Measurements from ENCODE around the gene SYTL4.

SYTL4 gene

DNA sequence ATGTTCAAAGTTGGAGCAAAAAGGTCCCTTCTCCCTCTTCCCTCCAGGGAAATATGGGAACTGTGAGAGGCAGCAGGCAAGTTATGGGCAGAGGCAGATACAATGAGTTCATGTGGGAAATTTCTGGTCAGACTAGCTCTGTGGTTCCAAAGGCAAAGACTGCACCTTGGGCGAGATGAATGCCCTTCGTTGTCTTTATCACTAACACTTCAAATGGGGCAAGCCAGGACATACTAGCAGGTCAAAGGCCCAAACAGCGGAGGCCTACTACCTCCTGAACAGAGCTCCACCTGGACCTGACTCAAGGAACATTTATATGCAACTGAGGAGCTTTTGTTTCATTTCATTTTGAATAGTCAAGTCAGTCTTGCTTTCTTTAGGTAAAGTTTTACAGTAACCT lies 59.0 kb downstream of the SYTL4 start:
- DNase-seq (ENCODE audit: low read depth, low spot score), result no peak
- H3K4me1 ChIP-seq (ENCODE audit: control insufficient read depth, insufficient read depth, low read length), result no peaks in the 10 kb centered on the region
- no peaks in the 10 kb centered on the region for H3K36me3 ChIP-seq (ENCODE audit: control insufficient read depth, insufficient read depth, low read length)
- H3K27ac ChIP-seq (ENCODE audit: low read length), result no peak overlapping the region
- no peak overlapping the region for H3K4me3 ChIP-seq (ENCODE audit: low read length)
- no CpG with 5 or more reads among the region's 3 CpGs for WGBS (ENCODE audit: insufficient coverage, insufficient read length)
- H3K27me3 ChIP-seq (ENCODE audit: control insufficient read depth, insufficient read depth, low read length), result no peaks in the 10 kb centered on the region
- H3K9me3 ChIP-seq (ENCODE audit: control insufficient read depth, insufficient read depth, low read length), result no peaks in the 10 kb centered on the region

- no peak for DNase-seq (ENCODE audit: low read depth, low spot score)
- no CpG with 5 or more reads among the region's 2 CpGs for WGBS (ENCODE audit: insufficient coverage, insufficient read length)
- no peaks in the 10 kb centered on the region for H3K4me1 ChIP-seq (ENCODE audit: control insufficient read depth, insufficient read depth, low read length)
Measured at GRCh38 chrX:100663642-100664041, 68.3 kb downstream of the SYTL4 start.

GRCh38 chrX:100662796-100663195 lies 69.1 kb downstream of the SYTL4 start:
- no peaks in the 10 kb centered on the region for H3K4me1 ChIP-seq (ENCODE audit: control insufficient read depth, insufficient read depth, low read length)
- no peaks in the 10 kb centered on the region for H3K27me3 ChIP-seq (ENCODE audit: control insufficient read depth, insufficient read depth, low read length)
- DNase-seq (ENCODE audit: low read depth, low spot score), result no peak
- no peak overlapping the region for H3K4me3 ChIP-seq (ENCODE audit: low read length)
- H3K36me3 ChIP-seq (ENCODE audit: control insufficient read depth, insufficient read depth, low read length), result no peaks in the 10 kb centered on the region
- no peaks in the 10 kb centered on the region for H3K9me3 ChIP-seq (ENCODE audit: control insufficient read depth, insufficient read depth, low read length)
- no peak overlapping the region for H3K27ac ChIP-seq (ENCODE audit: low read length)
- WGBS (ENCODE audit: insufficient coverage, insufficient read length), result no CpG with 5 or more reads among the region's 4 CpGs

More at GRCh38 chrX:100663642-100664041, 68.3 kb downstream of the SYTL4 start:
- Histone ChIP-seq H3K27me3 (ENCODE audit: control insufficient read depth, insufficient read depth, low read length) (no peaks in the 10 kb centered on the region), H3K9me3 (ENCODE audit: control insufficient read depth, insufficient read depth, low read length) (no peaks in the 10 kb centered on the region), H3K27ac (ENCODE audit: low read length) (no peak overlapping the region), H3K4me3 (ENCODE audit: low read length) (no peak overlapping the region), H3K36me3 (ENCODE audit: control insufficient read depth, insufficient read depth, low read length) (no peaks in the 10 kb centered on the region)

DNA sequence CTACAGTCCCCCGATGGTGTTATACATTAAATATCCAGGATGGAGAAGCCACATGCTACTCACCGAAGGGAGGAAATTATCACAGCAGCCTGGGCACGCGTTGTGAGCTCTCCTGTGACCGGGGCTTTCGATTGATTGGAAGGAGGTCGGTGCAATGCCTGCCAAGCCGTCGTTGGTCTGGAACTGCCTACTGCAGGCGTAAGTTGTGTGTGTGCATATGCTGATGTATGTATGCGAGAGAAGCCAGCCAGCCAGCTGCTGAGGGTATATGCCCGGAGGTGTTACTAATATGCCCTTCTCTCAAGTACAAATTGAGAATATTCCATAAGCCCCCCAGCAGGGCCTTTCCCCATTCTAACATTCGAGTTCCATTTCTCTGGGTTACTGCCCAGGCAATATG lies 69.8 kb downstream of the SYTL4 start:
- DNase-seq (ENCODE audit: low read depth, low spot score), result no peak
- no peaks in the 10 kb centered on the region for H3K36me3 ChIP-seq (ENCODE audit: control insufficient read depth, insufficient read depth, low read length)
- WGBS (ENCODE audit: insufficient coverage, insufficient read length), result no CpG with 5 or more reads among the region's 13 CpGs
- no peaks in the 10 kb centered on the region for H3K9me3 ChIP-seq (ENCODE audit: control insufficient read depth, insufficient read depth, low read length)
- H3K4me3 ChIP-seq (ENCODE audit: low read length), result no peak overlapping the region
- no peaks in the 10 kb centered on the region for H3K4me1 ChIP-seq (ENCODE audit: control insufficient read depth, insufficient read depth, low read length)
- H3K27ac ChIP-seq (ENCODE audit: low read length), result no peak overlapping the region
- no peaks in the 10 kb centered on the region for H3K27me3 ChIP-seq (ENCODE audit: control insufficient read depth, insufficient read depth, low read length)

GRCh38 chrX:100659431-100660137 lies 72.3 kb downstream of the SYTL4 start:
- Histone ChIP-seq H3K36me3 (ENCODE audit: control insufficient read depth, insufficient read depth, low read length) (no peaks in the 10 kb centered on the region), H3K9me3 (ENCODE audit: control insufficient read depth, insufficient read depth, low read length) (no peaks in the 10 kb centered on the region), H3K4me1 (ENCODE audit: control insufficient read depth, insufficient read depth, low read length) (no peaks in the 10 kb centered on the region), H3K4me3 (ENCODE audit: low read length) (no peak overlapping the region), H3K27ac (ENCODE audit: low read length) (no peak overlapping the region), H3K27me3 (ENCODE audit: control insufficient read depth, insufficient read depth, low read length) (no peaks in the 10 kb centered on the region)
- WGBS (ENCODE audit: insufficient coverage, insufficient read length), result no CpG with 5 or more reads among the region's 4 CpGs
- DNase-seq (ENCODE audit: low read depth, low spot score), result no peak

DNA sequence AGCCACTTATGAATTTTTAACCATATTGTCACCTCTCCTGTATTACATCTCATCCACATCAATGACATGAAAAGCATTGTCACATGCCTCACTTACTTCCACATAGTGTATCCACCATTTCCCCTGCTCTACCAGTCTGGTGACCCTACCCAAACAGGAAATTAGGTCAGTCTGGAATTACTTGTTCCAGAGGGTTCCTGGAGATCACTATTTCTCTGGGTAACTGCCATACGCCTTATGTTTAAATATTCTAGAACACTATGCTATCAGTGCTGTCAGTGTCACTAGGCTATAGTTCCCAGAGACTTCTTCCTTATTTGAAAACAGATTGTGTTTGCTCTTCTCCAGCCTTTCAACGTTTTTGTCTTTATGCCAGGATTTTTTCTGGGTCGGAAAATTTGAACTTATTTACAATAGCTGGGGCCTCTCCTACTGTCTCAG lies 73.0 kb downstream of the SYTL4 start:
- Histone ChIP-seq H3K27ac (ENCODE audit: low read length) (no peak overlapping the region), H3K27me3 (ENCODE audit: control insufficient read depth, insufficient read depth, low read length) (no peaks in the 10 kb centered on the region), H3K9me3 (ENCODE audit: control insufficient read depth, insufficient read depth, low read length) (no peaks in the 10 kb centered on the region), H3K4me1 (ENCODE audit: control insufficient read depth, insufficient read depth, low read length) (no peaks in the 10 kb centered on the region), H3K4me3 (ENCODE audit: low read length) (no peak overlapping the region), H3K36me3 (ENCODE audit: control insufficient read depth, insufficient read depth, low read length) (no peaks in the 10 kb centered on the region)
- DNase-seq (ENCODE audit: low read depth, low spot score), result no peak
- WGBS (ENCODE audit: insufficient coverage, insufficient read length), result no CpG with 5 or more reads among the region's 3 CpGs

DNA sequence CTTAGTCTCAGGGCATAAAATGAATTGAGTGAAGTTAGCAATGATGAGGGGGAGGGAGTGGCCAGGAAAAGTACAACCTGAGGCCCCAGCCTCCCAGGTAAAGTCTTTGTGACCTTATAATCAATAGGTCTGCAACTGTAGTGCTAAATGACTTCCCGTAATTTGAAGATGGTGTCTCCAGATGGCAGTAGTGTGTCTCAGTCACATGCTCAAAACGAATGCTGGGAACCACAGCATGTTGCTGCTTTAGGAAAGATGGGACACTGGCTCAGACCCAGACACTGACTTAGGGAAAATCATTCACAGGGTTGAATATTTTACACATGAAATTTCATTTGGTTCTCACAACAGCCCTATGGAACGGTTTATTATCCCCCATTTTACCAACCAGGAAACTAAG lies 77.7 kb downstream of the SYTL4 start:
- Histone ChIP-seq H3K4me3 (ENCODE audit: low read length) (no peak overlapping the region), H3K9me3 (ENCODE audit: control insufficient read depth, insufficient read depth, low read length) (no peaks in the 10 kb centered on the region), H3K36me3 (ENCODE audit: control insufficient read depth, insufficient read depth, low read length) (no peaks in the 10 kb centered on the region), H3K27me3 (ENCODE audit: control insufficient read depth, insufficient read depth, low read length) (no peaks in the 10 kb centered on the region), H3K4me1 (ENCODE audit: control insufficient read depth, insufficient read depth, low read length) (0 out of 2 replicates have a peak, but pooled peaks cover 1% of the 10 kb centered on the region), H3K27ac (ENCODE audit: low read length) (no peak overlapping the region)
- no CpG with 5 or more reads among the region's 3 CpGs for WGBS (ENCODE audit: insufficient coverage, insufficient read length)
- DNase-seq (ENCODE audit: low read depth, low spot score), result no peak

DNA sequence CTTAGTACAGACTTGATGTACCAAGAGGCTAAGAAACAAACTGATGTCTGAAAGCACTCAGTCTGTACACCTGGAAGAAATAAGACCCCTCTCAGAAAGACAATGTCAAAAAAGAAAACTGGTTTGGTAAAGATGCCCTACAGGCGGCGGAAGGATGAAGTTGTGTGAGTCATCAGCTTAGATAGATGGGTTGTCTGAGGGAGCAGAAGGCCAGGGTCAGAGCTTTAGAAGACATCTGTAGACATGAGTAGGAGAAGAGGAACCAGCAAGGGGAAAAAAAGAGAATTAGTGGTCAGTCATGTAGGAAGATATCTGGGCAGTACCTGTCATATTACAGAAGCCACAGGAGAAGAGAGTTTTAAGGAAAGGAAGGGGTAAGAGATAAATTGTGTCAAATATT lies 79.7 kb downstream of the SYTL4 start:
- WGBS (ENCODE audit: insufficient coverage, insufficient read length), result no CpG with 5 or more reads among the region's 2 CpGs
- no peaks in the 10 kb centered on the region for H3K27me3 ChIP-seq (ENCODE audit: control insufficient read depth, insufficient read depth, low read length)
- H3K36me3 ChIP-seq (ENCODE audit: control insufficient read depth, insufficient read depth, low read length), result no peaks in the 10 kb centered on the region
- no peaks in the 10 kb centered on the region for H3K9me3 ChIP-seq (ENCODE audit: control insufficient read depth, insufficient read depth, low read length)
- no peak overlapping the region for H3K4me3 ChIP-seq (ENCODE audit: low read length)
- DNase-seq (ENCODE audit: low read depth, low spot score), result no peak
- H3K4me1 ChIP-seq (ENCODE audit: control insufficient read depth, insufficient read depth, low read length), result peaks cover 3% of the 10 kb centered on the region; the same call in 1 of the 2 replicates
- no peak overlapping the region for H3K27ac ChIP-seq (ENCODE audit: low read length)

GRCh38 chrX:100650841-100651240 lies 81.1 kb downstream of the SYTL4 start:
- DNase-seq (ENCODE audit: low read depth, low spot score), result no peak
- H3K27me3 ChIP-seq (ENCODE audit: control insufficient read depth, insufficient read depth, low read length), result no peaks in the 10 kb centered on the region
- H3K9me3 ChIP-seq (ENCODE audit: control insufficient read depth, insufficient read depth, low read length), result no peaks in the 10 kb centered on the region
- no peak overlapping the region for H3K4me3 ChIP-seq (ENCODE audit: low read length)
- no CpG with 5 or more reads among the region's 1 CpG for WGBS (ENCODE audit: insufficient coverage, insufficient read length)
- peaks cover 3% of the 10 kb centered on the region; the same call in 1 of the 2 replicates for H3K4me1 ChIP-seq (ENCODE audit: control insufficient read depth, insufficient read depth, low read length)
- H3K36me3 ChIP-seq (ENCODE audit: control insufficient read depth, insufficient read depth, low read length), result no peaks in the 10 kb centered on the region
- no peak overlapping the region for H3K27ac ChIP-seq (ENCODE audit: low read length)

DNA sequence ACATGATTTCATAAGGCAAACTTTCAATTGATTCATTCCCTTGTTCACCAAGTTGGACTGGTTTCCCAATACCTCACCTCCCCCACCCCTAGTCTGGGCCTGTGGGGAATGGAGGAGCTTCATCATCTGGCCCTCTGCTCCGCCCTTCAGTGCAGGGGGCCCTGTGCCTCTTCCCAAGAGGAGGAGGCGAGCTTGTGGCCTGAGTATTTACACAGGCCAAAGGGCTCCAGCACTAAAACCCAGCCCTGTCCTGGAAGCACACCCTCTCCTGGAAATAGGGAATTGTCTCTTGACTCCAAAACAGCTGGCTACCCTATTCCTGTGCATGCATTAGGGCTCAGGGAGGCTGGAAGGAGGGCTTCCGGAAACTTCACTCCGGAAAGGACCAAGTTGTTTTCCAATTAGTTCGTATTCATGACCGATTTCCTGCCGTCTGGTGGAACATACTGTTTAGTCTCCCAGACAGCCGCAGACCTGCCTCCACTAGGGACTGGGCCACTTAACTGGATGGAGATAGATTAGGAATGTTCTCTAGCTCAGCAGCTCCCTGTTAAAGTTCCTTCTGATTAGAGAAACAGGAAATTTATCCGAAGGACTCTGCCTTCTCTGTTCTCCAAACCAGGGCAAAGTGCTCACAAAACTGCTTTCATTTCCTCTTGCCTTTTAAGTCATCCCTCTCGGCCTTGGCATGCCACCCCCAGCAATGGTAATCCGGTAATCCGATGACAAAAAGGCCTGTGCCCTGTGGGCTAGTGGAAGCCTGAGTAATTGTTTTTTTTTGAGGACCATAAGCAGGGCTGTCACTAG lies 82.2 kb downstream of the SYTL4 start:
- peaks cover 3% of the 10 kb centered on the region; the same call in 1 of the 2 replicates for H3K4me1 ChIP-seq (ENCODE audit: control insufficient read depth, insufficient read depth, low read length)
- no peaks in the 10 kb centered on the region for H3K9me3 ChIP-seq (ENCODE audit: control insufficient read depth, insufficient read depth, low read length)
- WGBS (ENCODE audit: insufficient coverage, insufficient read length), result no CpG with 5 or more reads among the region's 12 CpGs
- no peak overlapping the region for H3K4me3 ChIP-seq (ENCODE audit: low read length)
- H3K27me3 ChIP-seq (ENCODE audit: control insufficient read depth, insufficient read depth, low read length), result no peaks in the 10 kb centered on the region
- no peak for DNase-seq (ENCODE audit: low read depth, low spot score)
- H3K36me3 ChIP-seq (ENCODE audit: control insufficient read depth, insufficient read depth, low read length), result no peaks in the 10 kb centered on the region
- H3K27ac ChIP-seq (ENCODE audit: low read length), result no peak overlapping the region

Data from iPS DF 6.9 (cell line).